ENCODE results near the gene OR4E2.

The OR4E2 gene

DNA sequence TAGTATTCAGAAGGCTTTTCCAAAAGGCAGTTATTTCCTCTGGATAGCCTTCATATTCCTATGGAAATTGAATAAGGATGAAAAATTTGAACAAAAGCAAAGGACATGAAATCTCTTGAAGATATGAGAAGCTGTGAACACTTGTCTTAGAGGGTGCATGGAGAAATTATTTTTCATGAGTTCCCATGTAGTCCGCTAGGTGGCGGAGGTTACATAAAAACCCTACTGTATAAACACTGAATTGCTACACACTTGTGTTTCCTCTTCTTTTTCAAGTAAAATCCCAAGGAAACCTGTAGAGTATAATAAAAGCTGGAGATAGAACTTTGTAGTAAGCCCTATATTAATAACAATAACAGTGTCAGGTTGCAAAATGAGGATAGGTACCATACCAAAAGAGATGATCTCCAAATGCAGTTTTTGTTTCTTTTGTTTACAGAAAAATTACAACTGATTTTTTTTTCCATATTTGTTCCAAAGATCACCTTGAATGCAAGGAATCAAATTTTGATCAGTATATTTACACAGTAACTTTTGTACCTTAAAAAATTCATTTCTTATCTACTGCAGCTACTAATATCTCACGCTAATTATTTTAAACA, 57.8 kb downstream of the OR4E2 start:
- H3K27me3 ChIP-seq (ENCODE audit: control insufficient read depth, insufficient read depth, low read length): no peaks in the 10 kb centered on the region

DNA sequence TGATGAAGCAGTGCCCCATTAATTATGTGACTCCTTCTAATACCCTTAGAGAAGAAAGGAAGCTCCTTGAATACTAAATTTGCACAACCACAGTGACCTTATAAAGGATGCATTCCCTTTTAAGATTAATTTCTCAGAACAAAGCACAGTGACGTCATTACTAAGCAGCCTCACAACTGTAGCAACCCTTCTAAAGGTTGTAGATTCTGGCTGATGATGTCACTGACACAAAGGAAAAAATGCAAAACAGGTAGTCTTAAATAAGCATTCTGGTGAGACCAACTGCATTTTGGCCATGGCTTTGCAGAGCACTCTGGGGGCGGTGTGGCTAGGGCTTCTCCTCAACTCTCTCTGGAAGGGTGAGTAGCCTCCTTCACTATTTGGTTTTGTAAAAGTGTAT, 58.4 kb downstream of the OR4E2 start:
- TF ChIP-seq, protein P1, sequence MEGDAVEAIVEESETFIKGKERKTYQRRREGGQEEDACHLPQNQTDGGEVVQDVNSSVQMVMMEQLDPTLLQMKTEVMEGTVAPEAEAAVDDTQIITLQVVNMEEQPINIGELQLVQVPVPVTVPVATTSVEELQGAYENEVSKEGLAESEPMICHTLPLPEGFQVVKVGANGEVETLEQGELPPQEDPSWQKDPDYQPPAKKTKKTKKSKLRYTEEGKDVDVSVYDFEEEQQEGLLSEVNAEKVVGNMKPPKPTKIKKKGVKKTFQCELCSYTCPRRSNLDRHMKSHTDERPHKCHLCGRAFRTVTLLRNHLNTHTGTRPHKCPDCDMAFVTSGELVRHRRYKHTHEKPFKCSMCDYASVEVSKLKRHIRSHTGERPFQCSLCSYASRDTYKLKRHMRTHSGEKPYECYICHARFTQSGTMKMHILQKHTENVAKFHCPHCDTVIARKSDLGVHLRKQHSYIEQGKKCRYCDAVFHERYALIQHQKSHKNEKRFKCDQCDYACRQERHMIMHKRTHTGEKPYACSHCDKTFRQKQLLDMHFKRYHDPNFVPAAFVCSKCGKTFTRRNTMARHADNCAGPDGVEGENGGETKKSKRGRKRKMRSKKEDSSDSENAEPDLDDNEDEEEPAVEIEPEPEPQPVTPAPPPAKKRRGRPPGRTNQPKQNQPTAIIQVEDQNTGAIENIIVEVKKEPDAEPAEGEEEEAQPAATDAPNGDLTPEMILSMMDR (IDR thresholded peaks at IDR 0.05): no peak
- H3K4me1 ChIP-seq: no peaks in the 10 kb centered on the region
- no peak overlapping the region for H3K27ac ChIP-seq
- H3K4me2 ChIP-seq (ENCODE audit: low read length): no peak overlapping the region
- no peak overlapping the region for H2AFZ ChIP-seq
- H3K36me3 ChIP-seq (ENCODE audit: control insufficient read depth, insufficient read depth, low read length): no peaks in the 10 kb centered on the region
- H3K9me3 ChIP-seq (ENCODE audit: control insufficient read depth, low read length): no peaks in the 10 kb centered on the region
- no peaks in the 10 kb centered on the region for H3K27me3 ChIP-seq (ENCODE audit: control insufficient read depth, insufficient read depth, low read length)
- no peak overlapping the region for H3K9ac ChIP-seq
- no peaks in the 10 kb centered on the region for H3K79me2 ChIP-seq
- H3K4me3 ChIP-seq (ENCODE audit: low read depth, low read length): no peak overlapping the region

More for the DNA sequence above, 57.8 kb downstream of the OR4E2 start:
- no peak overlapping the region for H2AFZ ChIP-seq
- H3K36me3 ChIP-seq (ENCODE audit: control insufficient read depth, insufficient read depth, low read length): no peaks in the 10 kb centered on the region
- no peak overlapping the region for H3K4me2 ChIP-seq (ENCODE audit: low read length)
- H3K79me2 ChIP-seq: no peaks in the 10 kb centered on the region
- no peak overlapping the region for H3K4me3 ChIP-seq (ENCODE audit: low read depth, low read length)
- H3K27ac ChIP-seq: no peak overlapping the region
- no peaks in the 10 kb centered on the region for H3K9me3 ChIP-seq (ENCODE audit: control insufficient read depth, low read length)
- no peaks in the 10 kb centered on the region for H3K4me1 ChIP-seq
- H3K9ac ChIP-seq: no peak overlapping the region
- TF ChIP-seq, protein P1 (IDR thresholded peaks at IDR 0.05): peak; percentile 62

DNA sequence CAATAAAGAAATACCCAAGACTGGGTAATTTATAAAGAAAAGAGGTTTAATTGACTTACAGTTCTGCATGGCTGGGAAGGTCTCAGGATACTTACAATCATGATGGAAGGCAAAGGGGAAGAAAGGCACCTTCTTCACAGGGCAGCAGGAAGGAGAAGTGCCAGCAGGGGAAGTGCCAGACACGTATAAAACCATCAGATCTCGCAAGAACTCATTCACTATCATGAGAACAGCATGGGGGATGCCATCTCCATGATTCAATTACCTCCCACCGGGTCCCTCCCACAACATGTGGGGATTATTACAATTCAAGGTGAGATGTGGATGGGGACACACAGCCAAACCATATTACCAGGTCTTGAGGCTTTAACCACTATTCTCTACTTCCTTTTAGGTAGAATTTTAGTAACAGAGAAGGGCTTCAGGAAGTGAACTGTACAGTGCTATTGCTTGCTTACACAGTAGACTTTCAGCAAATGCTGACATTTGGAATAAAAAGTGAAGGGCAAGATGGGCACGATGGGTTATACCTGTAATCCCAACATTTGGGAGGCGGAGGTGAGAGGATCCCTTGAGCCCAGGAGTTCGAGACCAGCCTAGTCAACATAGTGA, 60.8 kb downstream of the OR4E2 start:
- no peaks in the 10 kb centered on the region for H3K9me3 ChIP-seq (ENCODE audit: control insufficient read depth, low read length)
- no peak overlapping the region for H3K27ac ChIP-seq
- no peak overlapping the region for H2AFZ ChIP-seq
- H3K36me3 ChIP-seq (ENCODE audit: control insufficient read depth, insufficient read depth, low read length): no peaks in the 10 kb centered on the region
- H3K9ac ChIP-seq: no peak overlapping the region
- no peaks in the 10 kb centered on the region for H3K27me3 ChIP-seq (ENCODE audit: control insufficient read depth, insufficient read depth, low read length)
- TF ChIP-seq, protein P1 (IDR thresholded peaks at IDR 0.05): no peak
- no peak overlapping the region for H3K4me3 ChIP-seq (ENCODE audit: low read depth, low read length)
- no peak overlapping the region for H3K4me2 ChIP-seq (ENCODE audit: low read length)
- H3K4me1 ChIP-seq: no peaks in the 10 kb centered on the region
- H3K79me2 ChIP-seq: no peaks in the 10 kb centered on the region

Measured in parathyroid adenoma (tissue), 2 donors.